GM18907 (cell line): ENCODE results near the gene GNB1L.

Experiments
- ATAC-seq: cut with Tn5 transposase; IDR thresholded peaks from one replicate; pipeline ENCODE4 v1.9.1; 2021; ENCODE audit warnings: mild to moderate bottlenecking, moderate library complexity; ENCODE audit not compliant: unreplicated experiment

GNB1L gene

GRCh38 chr22:19755145-19755710 is 99.4 kb downstream of the GNB1L start:
- ATAC-seq = no peak

GRCh38 chr22:19754701-19755144 is 100.0 kb downstream of the GNB1L start:
- no peak for ATAC-seq

GRCh38 chr22:19753996-19754700 is 100.5 kb downstream of the GNB1L start:
- no peak for ATAC-seq

- no peak for ATAC-seq
Measured at GRCh38 chr22:19753090-19753842, 101.4 kb downstream of the GNB1L start.

GRCh38 chr22:19751497-19752245 is 103.0 kb downstream of the GNB1L start:
- ATAC-seq = no peak

- ATAC-seq = no peak
Measured at GRCh38 chr22:19750507-19751490, 103.9 kb downstream of the GNB1L start.

- no peak for ATAC-seq
Measured at GRCh38 chr22:19749876-19750275, 104.8 kb downstream of the GNB1L start.

- no peak for ATAC-seq
Measured at GRCh38 chr22:19748991-19749664, 105.5 kb downstream of the GNB1L start.

GRCh38 chr22:19748139-19748538 is 106.5 kb downstream of the GNB1L start:
- no peak for ATAC-seq

GRCh38 chr22:19747551-19747950 is 107.1 kb downstream of the GNB1L start:
- no peak for ATAC-seq

GRCh38 chr22:19746726-19747125 is 107.9 kb downstream of the GNB1L start:
- ATAC-seq = no peak

GRCh38 chr22:19745155-19746101 is 109.2 kb downstream of the GNB1L start:
- ATAC-seq = no peak

GRCh38 chr22:19744350-19745006 is 110.2 kb downstream of the GNB1L start:
- ATAC-seq = no peak

GRCh38 chr22:19743651-19744050 is 111.0 kb downstream of the GNB1L start:
- no peak for ATAC-seq

- no peak for ATAC-seq
Measured at GRCh38 chr22:19743081-19743480, 111.6 kb downstream of the GNB1L start.

- no peak for ATAC-seq
Measured at GRCh38 chr22:19742160-19743066, 112.3 kb downstream of the GNB1L start.

GRCh38 chr22:19741053-19741452 is 113.6 kb downstream of the GNB1L start:
- no peak for ATAC-seq
